ENCODE data around the gene KLRC3.
"Not testable (repeated sequence)": the region's sequence is repeated elsewhere in the genome, so short reads cannot be mapped to it uniquely, and the experiment has no call there.

The KLRC3 gene

GRCh38 chr12:10398168-10398567 is 22.2 kb downstream of the KLRC3 start:
- no peak for DNase-seq

- no peak for DNase-seq
These were observed 23.1 kb downstream of the KLRC3 start for GRCh38 chr12:10397296-10397695.

- not testable (repeated sequence) for DNase-seq
These were observed 24.2 kb downstream of the KLRC3 start for GRCh38 chr12:10396176-10396575.

GRCh38 chr12:10395390-10395998 is 24.9 kb downstream of the KLRC3 start:
- DNase-seq, result peak; percentile 8

- not testable (repeated sequence) for DNase-seq
These were observed 25.8 kb downstream of the KLRC3 start for GRCh38 chr12:10394531-10395152.

- DNase-seq, result no peak
These were observed 27.1 kb downstream of the KLRC3 start for GRCh38 chr12:10393291-10393690.

GRCh38 chr12:10392394-10392930 is 27.9 kb downstream of the KLRC3 start:
- DNase-seq, result no peak

- not testable (repeated sequence) for DNase-seq
These were observed 29.4 kb downstream of the KLRC3 start for GRCh38 chr12:10390991-10391390.

GRCh38 chr12:10389904-10390303 is 30.5 kb downstream of the KLRC3 start, which contains the start of gene KLRK1:
TSS of gene KLRK1 (minus strand) at chr12:10390041. CDS start at chr12:10388810, 1,231 bp downstream.
- no peak for DNase-seq

- no peak for DNase-seq
These were observed 31.6 kb downstream of the KLRC3 start for GRCh38 chr12:10388624-10389413.

- DNase-seq, result not testable (repeated sequence)
These were observed 32.9 kb downstream of the KLRC3 start for GRCh38 chr12:10387498-10387897.

GRCh38 chr12:10386857-10387256 is 33.5 kb downstream of the KLRC3 start:
- no peak for DNase-seq

- peak; percentile 6 for DNase-seq
These were observed 35.2 kb downstream of the KLRC3 start for GRCh38 chr12:10385166-10385613.

- no peak for DNase-seq
These were observed 36.2 kb downstream of the KLRC3 start for GRCh38 chr12:10384191-10384590.

GRCh38 chr12:10381928-10382628 is 38.3 kb downstream of the KLRC3 start:
- no peak for DNase-seq

- not testable (repeated sequence) for DNase-seq
These were observed 41.7 kb downstream of the KLRC3 start for GRCh38 chr12:10378737-10379136.

- no peak for DNase-seq
These were observed 45.8 kb downstream of the KLRC3 start for GRCh38 chr12:10374624-10375018.

GRCh38 chr12:10372559-10372958 is 47.8 kb downstream of the KLRC3 start:
- no peak for DNase-seq

GRCh38 chr12:10371893-10372535 is 48.4 kb downstream of the KLRC3 start:
- not testable (repeated sequence) for DNase-seq

- DNase-seq, result no peak
These were observed 50.6 kb downstream of the KLRC3 start for GRCh38 chr12:10369557-10370415.
